HUDEP-2 (cell line): ENCODE measurements around the gene NCCRP1.

Experiments
- DNase-seq, 76 experiments: peaks; one replicate each; lab custom pipeline; 2025; ENCODE audit not compliant: unreplicated experiment in 76 of 76; lab: John Stamatoyannopoulos, UW

The NCCRP1 gene

GRCh38 chr19:39196860-39197562 is at the start of gene NCCRP1:
TSS of gene NCCRP1 (plus strand) at chr19:39196964. CDS start at chr19:39196983, 19 bp downstream.
- DNase-seq = no peak

- no peak for DNase-seq
These were observed 49.3 kb upstream of the NCCRP1 start for GRCh38 chr19:39147480-39147879.

- no peak for DNase-seq
These were observed 47.7 kb upstream of the NCCRP1 start for GRCh38 chr19:39148939-39149529.

- DNase-seq = peak in 17 of 76 experiments; percentile 17 to 65 (median 33)
These were observed 46.5 kb upstream of the NCCRP1 start for GRCh38 chr19:39150235-39150634.

GRCh38 chr19:39150807-39151600 is 45.8 kb upstream of the NCCRP1 start:
- peak in 66 of 76 experiments; percentile 17 to 76 (median 55) for DNase-seq

GRCh38 chr19:39152066-39152465 is 44.7 kb upstream of the NCCRP1 start:
- DNase-seq = no peak

GRCh38 chr19:39154100-39154628 is 42.6 kb upstream of the NCCRP1 start:
- no peak for DNase-seq

- peak in 71 of 76 experiments; percentile 35 to 94 (median 72) for DNase-seq
These were observed 42.1 kb upstream of the NCCRP1 start for GRCh38 chr19:39154629-39155100.

GRCh38 chr19:39155114-39155700 is 41.6 kb upstream of the NCCRP1 start:
- peak in 2 of 76 experiments; percentile 46 to 76 for DNase-seq

GRCh38 chr19:39155741-39156140 is 41.0 kb upstream of the NCCRP1 start:
- peak in 3 of 76 experiments; percentile 20 to 62 (median 24) for DNase-seq

GRCh38 chr19:39156326-39157230 is 40.2 kb upstream of the NCCRP1 start:
- DNase-seq = peak in 57 of 76 experiments; percentile 25 to 85 (median 59)

GRCh38 chr19:39157275-39157996 is 39.3 kb upstream of the NCCRP1 start:
- DNase-seq = no peak

GRCh38 chr19:39157997-39158389 is 38.8 kb upstream of the NCCRP1 start:
- no peak for DNase-seq

- peak in 12 of 76 experiments; percentile 14 to 47 (median 20) for DNase-seq
These were observed 38.0 kb upstream of the NCCRP1 start for GRCh38 chr19:39158646-39159260.

- no peak for DNase-seq
These were observed 36.3 kb upstream of the NCCRP1 start for GRCh38 chr19:39160523-39160861.

- DNase-seq = peak in 2 of 76 experiments; percentile 17 to 19
These were observed 35.7 kb upstream of the NCCRP1 start for GRCh38 chr19:39160889-39161672.

- DNase-seq = peak in 1 of 76 experiments; percentile 15
These were observed 34.2 kb upstream of the NCCRP1 start for GRCh38 chr19:39162441-39163043.
